IPS-18c (cell line): ENCODE measurements around the gene PTGS2.

Experiments used
- H3K4me3 ChIP-seq: 2 replicates; pipeline ENCODE4 v1.7.0; 2013; ENCODE audit warnings: low read depth, mild to moderate bottlenecking, low read length, moderate library complexity; ENCODE audit not compliant: insufficient read depth
- H3K9me3 ChIP-seq: one replicate; pipeline ENCODE4 v1.6.1; 2013; ENCODE audit warnings: mild to moderate bottlenecking, low read length, moderate library complexity; ENCODE audit not compliant: control insufficient read depth, insufficient read depth

The PTGS2 gene

GRCh38 chr1:186634511-186634910 is 45.7 kb downstream of the PTGS2 start:
- no peak overlapping the region for H3K4me3 ChIP-seq
- H3K9me3 ChIP-seq, result no peaks in the 10 kb centered on the region

DNA sequence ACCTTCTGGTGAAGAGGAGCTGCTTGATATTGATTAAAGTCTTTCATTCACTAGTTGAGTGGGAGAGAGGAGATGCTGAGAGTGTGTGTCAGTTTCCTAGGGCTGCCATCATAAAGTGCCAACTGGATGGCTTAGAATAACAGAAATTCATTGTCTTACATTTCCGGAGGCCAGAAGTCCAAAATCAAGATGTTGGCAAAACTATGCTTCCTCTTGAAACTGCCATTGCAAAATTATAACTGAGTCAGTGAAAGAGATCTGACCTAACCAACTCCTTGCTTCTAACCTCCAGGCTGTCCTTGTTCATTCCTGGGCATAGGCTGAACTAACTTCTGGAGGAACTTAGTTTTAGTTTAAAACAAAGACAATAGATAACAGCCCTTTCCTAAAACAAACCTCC is 47.1 kb downstream of the PTGS2 start:
- Histone ChIP-seq H3K4me3 (no peak overlapping the region), H3K9me3 (no peaks in the 10 kb centered on the region)

DNA sequence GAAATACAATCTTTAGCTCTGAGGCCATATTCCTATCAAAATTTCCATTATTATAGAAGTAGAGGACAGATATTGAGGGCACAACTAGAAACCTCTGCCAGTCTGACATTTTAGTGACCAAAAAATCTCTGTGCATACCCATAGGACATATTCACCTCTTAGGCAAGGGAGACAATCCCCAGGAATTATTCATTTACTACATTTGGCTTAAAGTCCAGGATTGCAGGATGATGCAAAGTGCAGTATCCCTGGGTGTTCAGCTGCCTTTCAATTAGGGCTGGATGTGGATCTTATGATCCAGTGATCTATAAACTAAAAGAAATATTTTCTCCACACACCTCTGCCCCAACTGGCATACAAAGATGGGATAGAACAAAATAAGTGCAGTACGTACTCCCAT is 50.9 kb downstream of the PTGS2 start:
- no peaks in the 10 kb centered on the region for H3K9me3 ChIP-seq
- no peak overlapping the region for H3K4me3 ChIP-seq

GRCh38 chr1:186628910-186629309 is 51.3 kb downstream of the PTGS2 start:
- H3K9me3 ChIP-seq, result no peaks in the 10 kb centered on the region
- H3K4me3 ChIP-seq, result no peak overlapping the region

DNA sequence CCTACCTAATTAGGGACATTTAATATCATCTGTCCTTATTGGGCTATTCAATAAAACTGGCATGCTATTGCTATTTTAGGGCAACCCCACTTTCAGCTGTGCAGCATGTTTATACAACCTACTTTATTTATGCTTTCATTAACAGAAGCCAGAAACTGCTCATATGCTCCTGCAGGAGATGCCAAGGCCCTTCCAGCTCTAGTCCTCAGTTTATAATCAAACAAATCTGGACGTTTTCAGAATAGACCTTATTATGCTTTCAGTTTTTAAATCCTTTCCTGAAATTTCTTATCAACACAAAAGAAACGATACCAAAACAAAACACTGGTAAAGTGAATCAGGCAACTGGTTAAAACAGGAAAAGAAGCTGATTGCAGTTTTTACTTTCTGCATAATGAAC is 53.2 kb downstream of the PTGS2 start:
- no peak overlapping the region for H3K4me3 ChIP-seq
- no peaks in the 10 kb centered on the region for H3K9me3 ChIP-seq

- Histone ChIP-seq H3K9me3 (no peaks in the 10 kb centered on the region), H3K4me3 (no peak overlapping the region)
These were observed 53.8 kb downstream of the PTGS2 start for GRCh38 chr1:186626356-186626932.

- no peak overlapping the region for H3K4me3 ChIP-seq
- no peaks in the 10 kb centered on the region for H3K9me3 ChIP-seq
These were observed 56.7 kb downstream of the PTGS2 start for GRCh38 chr1:186623551-186623950.
